Measurements from ENCODE around the gene JPT2.

The JPT2 gene

GRCh38 chr16:1734123-1734522 is 56.0 kb downstream of the JPT2 start:
- H3K27me3 ChIP-seq (ENCODE audit: insufficient read depth, low read depth) = no peaks in the 10 kb centered on the region
- H3K4me1 ChIP-seq (ENCODE audit: low read depth, poor library complexity, severe bottlenecking) = no peaks in the 10 kb centered on the region
- no peak overlapping the region for H3K27ac ChIP-seq
- H3K9ac ChIP-seq = no peak overlapping the region
- no peak for TF ChIP-seq CTCF (conservative IDR thresholded peaks at IDR 0.05; ENCODE audit: low read depth, low read length)
- no peak overlapping the region for H3K4me2 ChIP-seq
- no peaks in the 10 kb centered on the region for H3K36me3 ChIP-seq (ENCODE audit: insufficient read depth)
- H4K20me1 ChIP-seq (ENCODE audit: insufficient read depth) = no peaks in the 10 kb centered on the region
- no peaks in the 10 kb centered on the region for H3K79me2 ChIP-seq (ENCODE audit: insufficient read depth, low read depth)
- H3K4me3 ChIP-seq (IDR thresholded peaks at IDR 0.05; ENCODE audit: insufficient read depth, low read depth, low read length) = no peak overlapping the region
- no peak overlapping the region for H2AFZ ChIP-seq (ENCODE audit: low read depth)

- no peak overlapping the region for H3K4me3 ChIP-seq (IDR thresholded peaks at IDR 0.05; ENCODE audit: insufficient read depth, low read depth, low read length)
- no peaks in the 10 kb centered on the region for H3K27me3 ChIP-seq (ENCODE audit: insufficient read depth, low read depth)
- no peaks in the 10 kb centered on the region for H3K79me2 ChIP-seq (ENCODE audit: insufficient read depth, low read depth)
- no peaks in the 10 kb centered on the region for H3K4me1 ChIP-seq (ENCODE audit: low read depth, poor library complexity, severe bottlenecking)
- H3K4me2 ChIP-seq = no peak overlapping the region
- H3K9ac ChIP-seq = no peak overlapping the region
- H2AFZ ChIP-seq (ENCODE audit: low read depth) = no peak overlapping the region
- no peaks in the 10 kb centered on the region for H4K20me1 ChIP-seq (ENCODE audit: insufficient read depth)
- H3K27ac ChIP-seq = no peak overlapping the region
- no peaks in the 10 kb centered on the region for H3K36me3 ChIP-seq (ENCODE audit: insufficient read depth)
- no peak for TF ChIP-seq CTCF (conservative IDR thresholded peaks at IDR 0.05; ENCODE audit: low read depth, low read length)
Observed at GRCh38 chr16:1734816-1735215, 56.7 kb downstream of the JPT2 start.

- H3K36me3 ChIP-seq (ENCODE audit: insufficient read depth) = no peaks in the 10 kb centered on the region
- H3K79me2 ChIP-seq (ENCODE audit: insufficient read depth, low read depth) = no peaks in the 10 kb centered on the region
- TF ChIP-seq CTCF (conservative IDR thresholded peaks at IDR 0.05; ENCODE audit: low read depth, low read length) = no peak
- no peak overlapping the region for H3K27ac ChIP-seq
- H3K4me3 ChIP-seq (IDR thresholded peaks at IDR 0.05; ENCODE audit: insufficient read depth, low read depth, low read length) = no peak overlapping the region
- H3K9ac ChIP-seq = no peak overlapping the region
- H3K4me2 ChIP-seq = no peak overlapping the region
- H3K27me3 ChIP-seq (ENCODE audit: insufficient read depth, low read depth) = no peaks in the 10 kb centered on the region
- H2AFZ ChIP-seq (ENCODE audit: low read depth) = no peak overlapping the region
- H4K20me1 ChIP-seq (ENCODE audit: insufficient read depth) = no peaks in the 10 kb centered on the region
- H3K4me1 ChIP-seq (ENCODE audit: low read depth, poor library complexity, severe bottlenecking) = no peaks in the 10 kb centered on the region
Observed at GRCh38 chr16:1740234-1740633, 62.2 kb downstream of the JPT2 start.

GRCh38 chr16:1740781-1741490 is 62.9 kb downstream of the JPT2 start:
- Histone ChIP-seq H3K36me3 (ENCODE audit: insufficient read depth) (no peaks in the 10 kb centered on the region), H3K79me2 (ENCODE audit: insufficient read depth, low read depth) (no peaks in the 10 kb centered on the region), H4K20me1 (ENCODE audit: insufficient read depth) (no peaks in the 10 kb centered on the region), H3K4me1 (ENCODE audit: low read depth, poor library complexity, severe bottlenecking) (no peaks in the 10 kb centered on the region), H3K4me2 (no peak overlapping the region), H3K27me3 (ENCODE audit: insufficient read depth, low read depth) (no peaks in the 10 kb centered on the region), H3K27ac (no peak overlapping the region), H3K9ac (no peak overlapping the region), H3K4me3 (IDR thresholded peaks at IDR 0.05; ENCODE audit: insufficient read depth, low read depth, low read length) (no peak overlapping the region), H2AFZ (ENCODE audit: low read depth) (no peak overlapping the region)
- TF ChIP-seq CTCF (conservative IDR thresholded peaks at IDR 0.05; ENCODE audit: low read depth, low read length) = no peak
